ENCODE data around the gene SIPA1L2.

DNA sequence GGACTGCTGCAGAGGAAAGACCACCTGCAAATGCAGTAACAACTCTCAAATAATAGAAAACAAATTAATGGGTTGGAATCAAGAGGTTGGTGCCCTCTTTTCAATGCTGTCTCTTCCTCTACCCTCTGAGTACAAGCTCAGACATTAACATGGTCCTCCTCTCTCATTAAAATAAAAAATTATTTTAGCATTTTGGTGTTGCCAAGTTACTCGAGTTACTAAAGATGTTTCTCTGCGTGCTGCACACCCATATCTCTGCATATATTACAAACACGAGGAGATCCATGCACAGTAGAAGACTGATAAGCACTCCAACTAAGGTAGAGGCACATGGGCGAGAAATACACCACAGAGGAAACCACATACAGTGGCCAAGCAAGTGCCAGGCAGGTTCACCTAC, 21.5 kb downstream of the SIPA1L2 start:
- TF ChIP-seq POLR2A (IDR thresholded peaks at IDR 0.05; ENCODE audit: low read length) (no peak), GATA1 (IDR thresholded peaks at IDR 0.05; ENCODE audit: low read depth, low read length) (no peak)

Measured in erythroblast (primary cell).